ENCODE results near the gene TERT. TPM values are rescaled to one million over a fixed set of nuclear protein-coding genes. Genes with fewer than 3 reads are reported as not detected.

The TERT gene
- total RNA-seq, 2 experiments from 2014 or later = 6.0 to 6.2 TPM

- Mint-ChIP-seq H3K36me3 (no peaks in the 10 kb centered on the region), H3K27ac (no peak overlapping the region), H3K9me3 (no peaks in the 10 kb centered on the region), H3K27me3 (peaks cover 36% of the 10 kb centered on the region), H3K4me3 (no peak overlapping the region), H3K4me1 (peaks cover 6% of the 10 kb centered on the region)
- no peak for DNase-seq
Measured at GRCh38 chr5:1226839-1227581, 67.9 kb downstream of the TERT start.

- Mint-ChIP-seq H3K9me3 (no peaks in the 10 kb centered on the region), H3K4me3 (no peak overlapping the region), H3K36me3 (no peaks in the 10 kb centered on the region), H3K27me3 (peaks cover 36% of the 10 kb centered on the region), H3K27ac (no peak overlapping the region), H3K4me1 (peaks cover 6% of the 10 kb centered on the region)
- no peak for DNase-seq
Measured at GRCh38 chr5:1226231-1226630, 68.6 kb downstream of the TERT start.

GRCh38 chr5:1225081-1225480 lies 69.8 kb downstream of the TERT start, which contains the start of gene SLC6A18:
SLC6A18 (plus strand) TSS chr5:1225381; CDS start chr5:1225478, 97 bp downstream.
- no peak within 1 kb of the TSS for H3K27ac Mint-ChIP-seq
- no peaks in the 10 kb centered on the region for H3K9me3 Mint-ChIP-seq

GRCh38 chr5:1224631-1225030 lies 70.2 kb downstream of the TERT start:
- Mint-ChIP-seq H3K27ac (no peak overlapping the region), H3K36me3 (no peaks in the 10 kb centered on the region)
- no peak for DNase-seq

More at GRCh38 chr5:1225081-1225480, 69.8 kb downstream of the TERT start, which contains the start of gene SLC6A18:
- H3K36me3 Mint-ChIP-seq = no peaks in the 10 kb centered on the region
- H3K4me1 Mint-ChIP-seq = peaks cover 6% of the 10 kb centered on the region
- H3K27me3 Mint-ChIP-seq = peaks cover 30% of the 10 kb centered on the region
- H3K4me3 Mint-ChIP-seq = no peak within 1 kb of the TSS
- no peak for DNase-seq

GRCh38 chr5:1223278-1223670 lies 71.6 kb downstream of the TERT start:
- Mint-ChIP-seq H3K9me3 (no peaks in the 10 kb centered on the region), H3K36me3 (no peaks in the 10 kb centered on the region), H3K4me1 (no peaks in the 10 kb centered on the region), H3K27me3 (peaks cover 13% of the 10 kb centered on the region), H3K4me3 (no peak overlapping the region), H3K27ac (no peak overlapping the region)
- DNase-seq = no peak

More at GRCh38 chr5:1224631-1225030, 70.2 kb downstream of the TERT start:
- Mint-ChIP-seq H3K4me3 (no peak overlapping the region), H3K27me3 (peaks cover 26% of the 10 kb centered on the region), H3K9me3 (no peaks in the 10 kb centered on the region), H3K4me1 (peaks cover 6% of the 10 kb centered on the region)

GRCh38 chr5:1222621-1223277 lies 72.1 kb downstream of the TERT start:
- Mint-ChIP-seq H3K4me1 (peaks cover 3% of the 10 kb centered on the region), H3K27me3 (peaks cover 8% of the 10 kb centered on the region), H3K4me3 (no peak overlapping the region), H3K9me3 (no peaks in the 10 kb centered on the region), H3K27ac (no peak overlapping the region), H3K36me3 (no peaks in the 10 kb centered on the region)
- no peak for DNase-seq

GRCh38 chr5:1222147-1222546 lies 72.7 kb downstream of the TERT start:
- peaks cover 2% of the 10 kb centered on the region for H3K27me3 Mint-ChIP-seq
- H3K4me1 Mint-ChIP-seq = peaks cover 4% of the 10 kb centered on the region
- no peak overlapping the region for H3K27ac Mint-ChIP-seq
- DNase-seq = no peak
- no peaks in the 10 kb centered on the region for H3K36me3 Mint-ChIP-seq
- no peaks in the 10 kb centered on the region for H3K9me3 Mint-ChIP-seq
- H3K4me3 Mint-ChIP-seq = no peak overlapping the region

- no peaks in the 10 kb centered on the region for H3K27me3 Mint-ChIP-seq
- peaks cover 4% of the 10 kb centered on the region for H3K4me1 Mint-ChIP-seq
- no peak overlapping the region for H3K27ac Mint-ChIP-seq
- H3K36me3 Mint-ChIP-seq = no peaks in the 10 kb centered on the region
- no peak for DNase-seq
- no peak overlapping the region for H3K4me3 Mint-ChIP-seq
- H3K9me3 Mint-ChIP-seq = no peaks in the 10 kb centered on the region
Measured at GRCh38 chr5:1221721-1222120, 73.1 kb downstream of the TERT start.

GRCh38 chr5:1220831-1221230 lies 74.0 kb downstream of the TERT start:
- no peak overlapping the region for H3K4me3 Mint-ChIP-seq
- H3K27ac Mint-ChIP-seq = no peak overlapping the region
- no peaks in the 10 kb centered on the region for H3K27me3 Mint-ChIP-seq
- no peaks in the 10 kb centered on the region for H3K9me3 Mint-ChIP-seq
- peaks cover 4% of the 10 kb centered on the region for H3K4me1 Mint-ChIP-seq
- no peak for DNase-seq
- no peaks in the 10 kb centered on the region for H3K36me3 Mint-ChIP-seq

GRCh38 chr5:1220351-1220750 lies 74.5 kb downstream of the TERT start:
- peaks cover 4% of the 10 kb centered on the region for H3K4me1 Mint-ChIP-seq
- no peaks in the 10 kb centered on the region for H3K36me3 Mint-ChIP-seq
- H3K27ac Mint-ChIP-seq = no peak overlapping the region
- H3K27me3 Mint-ChIP-seq = no peaks in the 10 kb centered on the region
- no peaks in the 10 kb centered on the region for H3K9me3 Mint-ChIP-seq
- no peak overlapping the region for H3K4me3 Mint-ChIP-seq
- no peak for DNase-seq

GRCh38 chr5:1219768-1220100 lies 75.1 kb downstream of the TERT start:
- Mint-ChIP-seq H3K36me3 (no peaks in the 10 kb centered on the region), H3K4me1 (peaks cover 4% of the 10 kb centered on the region), H3K4me3 (no peak overlapping the region), H3K9me3 (no peaks in the 10 kb centered on the region), H3K27ac (no peak overlapping the region), H3K27me3 (no peaks in the 10 kb centered on the region)
- DNase-seq = no peak

- Mint-ChIP-seq H3K4me1 (peaks cover 4% of the 10 kb centered on the region), H3K9me3 (no peaks in the 10 kb centered on the region), H3K27ac (no peak overlapping the region), H3K4me3 (no peak overlapping the region), H3K27me3 (no peaks in the 10 kb centered on the region), H3K36me3 (no peaks in the 10 kb centered on the region)
- no peak for DNase-seq
Measured at GRCh38 chr5:1219098-1219767, 75.6 kb downstream of the TERT start.

- Mint-ChIP-seq H3K4me1 (peaks cover 4% of the 10 kb centered on the region), H3K4me3 (no peak overlapping the region), H3K36me3 (no peaks in the 10 kb centered on the region), H3K27ac (no peak overlapping the region), H3K27me3 (no peaks in the 10 kb centered on the region), H3K9me3 (no peaks in the 10 kb centered on the region)
- no peak for DNase-seq
Measured at GRCh38 chr5:1218351-1219080, 76.4 kb downstream of the TERT start.

GRCh38 chr5:1217596-1218206 lies 77.2 kb downstream of the TERT start:
- no peaks in the 10 kb centered on the region for H3K27me3 Mint-ChIP-seq
- no peak overlapping the region for H3K4me3 Mint-ChIP-seq
- no peak for DNase-seq
- no peaks in the 10 kb centered on the region for H3K9me3 Mint-ChIP-seq
- H3K27ac Mint-ChIP-seq = no peak overlapping the region
- H3K36me3 Mint-ChIP-seq = no peaks in the 10 kb centered on the region
- H3K4me1 Mint-ChIP-seq = peaks cover 4% of the 10 kb centered on the region

GRCh38 chr5:1216918-1217295 lies 78.0 kb downstream of the TERT start:
- H3K4me1 Mint-ChIP-seq = peaks cover 4% of the 10 kb centered on the region
- DNase-seq = no peak
- no peaks in the 10 kb centered on the region for H3K27me3 Mint-ChIP-seq
- H3K9me3 Mint-ChIP-seq = no peaks in the 10 kb centered on the region
- H3K4me3 Mint-ChIP-seq = no peak overlapping the region
- no peaks in the 10 kb centered on the region for H3K36me3 Mint-ChIP-seq
- H3K27ac Mint-ChIP-seq = no peak overlapping the region

Data from activated naive CD8-positive, alpha-beta T cell treated with anti-CD3 and anti-CD28 coated beads for 36 hours (primary cell).